GM21515 (cell line): ENCODE results near the gene MED13L.

Experiments
- ATAC-seq: cut with Tn5 transposase; IDR thresholded peaks from one replicate; pipeline ENCODE4 v1.9.1; 2021; ENCODE audit not compliant: unreplicated experiment

Gene MED13L

DNA sequence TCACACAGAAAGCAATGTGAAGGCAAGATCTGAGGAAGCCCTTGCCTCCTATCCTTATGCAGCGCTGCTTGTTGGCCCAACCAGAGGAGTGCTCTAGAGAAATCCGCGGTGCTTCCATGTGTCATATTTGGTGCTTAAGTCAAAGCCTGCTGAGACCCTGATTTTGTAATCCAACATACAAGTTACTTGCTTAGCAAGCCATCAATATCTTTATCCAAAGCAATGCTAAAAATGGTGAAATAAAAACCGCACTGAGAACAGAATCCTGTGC, 250.0 kb downstream of the MED13L start:
- ATAC-seq, result no peak

GRCh38 chr12:116026768-116027550, 250.5 kb downstream of the MED13L start:
- ATAC-seq, result no peak

DNA sequence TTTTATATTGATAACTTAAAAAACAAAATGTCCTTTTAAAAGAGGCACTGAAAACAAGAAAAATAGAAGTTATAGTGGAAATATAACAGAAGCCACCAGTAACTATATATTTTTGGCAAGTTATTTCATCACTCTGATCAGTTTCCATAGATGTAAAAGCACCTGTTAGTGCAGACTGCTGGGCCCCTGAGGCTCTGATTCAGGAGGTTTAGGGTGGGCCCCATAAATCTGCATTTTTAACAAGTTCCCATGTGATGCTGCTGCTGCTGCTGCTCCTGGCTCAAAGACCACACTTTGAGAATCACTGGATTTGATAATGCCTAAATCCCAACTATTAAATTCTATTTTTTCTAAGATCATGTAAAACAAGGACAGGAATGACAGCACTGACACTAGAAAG, 251.1 kb downstream of the MED13L start:
- no peak for ATAC-seq

DNA sequence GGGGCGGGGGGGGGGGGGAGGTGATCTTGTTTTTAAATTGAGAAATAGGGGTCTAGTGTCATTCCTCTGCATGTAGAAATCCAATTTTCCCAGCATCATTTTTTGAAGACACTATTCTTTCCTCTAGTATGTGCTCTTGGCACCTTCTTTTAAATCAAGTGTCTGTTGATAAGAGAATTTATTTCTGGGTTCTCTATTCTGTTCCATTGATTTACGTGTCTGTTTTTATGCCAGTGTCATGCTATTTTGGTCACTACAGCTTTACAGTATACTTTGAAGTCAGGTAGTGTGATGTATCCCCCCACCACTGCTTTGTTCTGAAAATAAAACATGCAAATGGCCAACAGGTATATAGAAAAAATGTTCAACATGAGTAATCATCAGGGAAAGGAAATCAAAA, 252.7 kb downstream of the MED13L start:
- ATAC-seq, result no peak

DNA sequence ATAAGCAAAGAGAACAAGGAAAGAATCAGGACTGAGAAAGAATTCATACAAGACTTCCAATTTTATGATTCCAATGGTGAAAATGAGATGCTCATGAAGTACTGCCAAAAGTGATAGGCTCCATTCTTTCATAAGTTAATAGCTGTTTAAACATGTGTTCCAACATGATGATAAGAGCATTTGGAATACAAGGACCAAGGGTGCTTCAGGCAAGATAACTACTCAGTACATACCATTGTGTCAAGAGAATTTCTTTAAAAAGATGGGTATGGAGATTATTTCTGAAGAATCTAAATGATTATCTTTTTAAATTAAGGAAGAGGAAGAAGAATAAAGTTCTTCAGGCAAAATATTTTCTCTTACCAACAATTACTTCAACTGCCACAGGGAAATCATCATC, 258.1 kb downstream of the MED13L start:
- no peak for ATAC-seq

- ATAC-seq, result no peak
These were observed 259.2 kb downstream of the MED13L start for GRCh38 chr12:116018282-116018681.

GRCh38 chr12:116015525-116015924, 262.0 kb downstream of the MED13L start:
- ATAC-seq, result no peak

GRCh38 chr12:116012757-116013156, 264.7 kb downstream of the MED13L start:
- no peak for ATAC-seq

- ATAC-seq, result no peak
These were observed 266.3 kb downstream of the MED13L start for GRCh38 chr12:116011217-116011616.

DNA sequence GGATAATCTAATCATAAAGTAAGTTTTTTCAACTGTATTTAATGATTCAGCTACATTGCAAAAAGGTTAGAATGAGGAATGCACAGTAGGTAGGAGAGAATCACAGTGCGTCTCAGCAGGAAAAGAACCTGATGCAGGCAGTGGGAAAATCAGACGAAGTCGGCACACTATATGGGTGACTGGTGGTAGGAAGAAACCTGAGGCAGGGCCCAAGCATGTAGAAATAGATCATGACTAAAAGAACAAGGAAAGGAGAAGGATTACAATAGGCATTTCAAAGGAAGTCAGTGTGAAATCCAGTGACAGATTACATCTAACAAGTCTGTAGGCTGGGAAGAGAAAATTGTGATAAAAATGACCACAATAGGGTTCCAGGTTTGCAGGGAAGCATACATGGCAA, 267.0 kb downstream of the MED13L start:
- ATAC-seq, result no peak

DNA sequence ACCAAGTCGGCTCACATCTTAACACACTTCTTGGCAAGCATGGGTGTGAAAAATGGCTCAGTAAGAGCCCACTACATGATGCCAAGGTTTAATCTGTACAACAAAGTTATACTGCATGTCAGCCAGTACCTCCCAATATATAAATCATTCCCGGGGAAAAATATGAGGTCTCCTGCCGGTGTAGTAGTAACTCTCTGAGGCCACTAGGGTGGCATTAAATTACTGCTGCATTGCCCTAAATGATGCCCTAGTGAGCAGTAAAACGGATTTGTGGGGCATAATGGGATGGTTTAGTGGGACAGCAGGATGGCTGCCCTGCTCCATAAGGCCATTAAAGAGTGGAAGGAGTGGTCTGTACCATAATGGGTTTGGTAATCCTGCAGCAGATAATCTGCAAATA, 267.7 kb downstream of the MED13L start:
- no peak for ATAC-seq

DNA sequence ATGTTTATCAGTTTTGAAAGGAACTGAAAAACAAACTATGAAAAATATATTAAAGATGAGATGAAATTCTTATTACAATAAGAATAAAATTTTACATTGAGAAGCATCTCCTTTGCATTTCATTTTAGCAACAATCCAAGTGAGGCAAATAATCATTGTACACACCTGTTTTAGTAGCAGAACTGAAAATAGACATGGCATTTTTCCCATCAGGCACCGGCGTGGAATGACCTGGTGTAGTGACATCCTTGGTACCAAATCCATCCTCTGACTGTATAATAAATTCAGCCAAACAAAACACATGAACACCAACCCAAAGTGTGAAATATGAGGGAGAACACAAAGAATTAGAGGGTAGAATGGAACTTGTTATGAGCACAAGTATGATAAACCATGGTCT, 271.4 kb downstream of the MED13L start:
- ATAC-seq, result no peak

DNA sequence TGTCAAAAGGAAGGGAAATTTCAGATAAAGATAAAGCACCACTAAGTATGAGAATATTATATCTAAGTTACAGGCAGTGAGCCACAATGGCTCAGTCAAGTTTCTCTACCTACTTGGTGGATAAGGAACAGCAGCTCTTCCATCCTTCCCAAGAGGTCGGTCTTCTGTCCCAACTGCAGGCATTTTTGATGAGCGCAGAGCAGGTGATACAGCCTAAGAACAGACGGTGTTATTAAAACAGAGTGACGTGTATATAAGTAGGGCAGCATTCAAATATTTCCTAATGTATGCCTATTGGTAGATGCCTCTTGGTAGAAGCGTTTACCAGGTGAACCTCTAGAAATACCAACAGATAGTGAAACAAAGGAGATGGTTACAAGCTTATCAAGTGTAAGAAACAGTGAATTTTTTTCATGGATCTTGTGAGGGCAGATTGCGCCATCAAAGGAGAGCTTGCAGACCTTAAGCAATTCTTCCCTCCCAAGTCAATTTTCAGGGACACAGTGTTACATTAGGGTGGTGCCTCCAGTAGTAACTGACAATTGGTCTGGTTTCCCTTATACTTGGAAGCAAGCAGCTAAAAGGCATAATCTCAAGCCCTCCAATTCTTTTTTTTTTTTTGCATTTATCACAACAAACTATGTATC, 274.5 kb downstream of the MED13L start:
- ATAC-seq, result no peak

GRCh38 chr12:116000252-116000651, 277.2 kb downstream of the MED13L start:
- ATAC-seq, result no peak

DNA sequence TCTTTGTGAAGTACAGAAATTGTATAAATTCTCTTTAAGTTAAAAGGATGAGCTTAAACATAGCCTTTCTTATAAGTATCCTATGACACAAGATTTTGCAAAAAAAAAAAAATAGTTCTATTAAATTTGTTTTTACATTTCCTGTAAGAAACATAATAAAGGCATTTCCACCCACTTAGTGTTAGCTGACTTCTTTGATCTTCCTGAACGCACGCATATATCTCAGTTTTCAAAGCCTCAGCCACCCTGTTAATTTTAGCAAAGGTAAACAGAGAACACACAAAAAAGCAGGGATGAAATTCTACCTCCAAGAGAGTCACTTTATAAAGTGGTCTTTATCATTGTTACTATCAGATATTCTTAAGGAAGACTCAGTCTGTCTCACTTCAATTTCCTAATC, 277.9 kb downstream of the MED13L start:
- no peak for ATAC-seq

- no peak for ATAC-seq
These were observed 278.6 kb downstream of the MED13L start for GRCh38 chr12:115998794-115999478.

DNA sequence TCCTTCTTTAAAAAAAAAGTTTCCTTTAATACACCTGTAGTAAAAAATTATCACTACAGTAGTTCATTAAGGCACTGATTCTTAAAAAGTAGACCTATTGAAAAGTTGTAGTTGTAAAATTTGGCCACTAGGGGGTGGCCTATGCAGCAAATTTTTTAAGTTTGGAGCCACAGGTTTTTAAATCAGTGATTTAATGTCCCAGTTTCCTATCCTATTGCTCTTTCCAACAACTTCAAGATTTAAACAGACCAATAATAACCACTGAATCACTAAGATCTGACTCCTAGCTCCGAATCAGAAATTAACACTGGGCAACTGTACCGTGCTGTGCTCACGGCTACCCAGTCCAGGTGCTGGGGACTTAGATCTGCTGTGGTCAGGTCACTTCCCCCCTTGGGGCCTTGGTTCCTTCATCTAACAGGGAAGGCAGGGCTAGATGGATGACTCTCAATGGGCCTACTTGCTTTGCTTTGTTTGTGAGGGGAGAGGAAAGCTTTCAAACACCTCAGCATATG, 279.3 kb downstream of the MED13L start:
- ATAC-seq, result peak; percentile 54

- no peak for ATAC-seq
These were observed 283.8 kb downstream of the MED13L start for GRCh38 chr12:115993737-115994136.

GRCh38 chr12:115990241-115990640, 287.3 kb downstream of the MED13L start:
- no peak for ATAC-seq

- no peak for ATAC-seq
These were observed 288.6 kb downstream of the MED13L start for GRCh38 chr12:115988625-115989563.

DNA sequence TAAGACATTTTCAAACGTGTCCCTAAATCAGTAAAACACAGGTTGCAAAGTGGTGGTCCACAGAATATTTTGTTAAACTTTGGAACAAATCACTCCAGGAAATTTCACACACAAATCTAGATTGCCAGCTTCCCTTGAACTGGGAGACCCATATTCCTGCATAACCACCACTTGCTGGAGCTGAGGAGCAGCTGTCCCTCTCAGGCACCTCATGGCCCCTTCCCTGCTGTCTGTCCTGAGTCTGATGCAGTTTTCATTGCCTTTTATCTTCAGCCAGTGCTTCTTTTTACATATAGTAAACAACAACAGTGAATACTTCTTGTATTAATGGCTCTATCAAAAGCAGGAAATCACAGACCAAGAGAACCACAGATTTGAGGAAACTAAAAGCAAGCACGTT, 289.3 kb downstream of the MED13L start:
- ATAC-seq, result no peak
